SK-MEL-5 (cell line): Measurements from ENCODE around the gene YRDC. TPM values are rescaled to one million over a fixed set of nuclear protein-coding genes. Genes with fewer than 3 reads are reported as not detected.

ENCODE experiments used
- DNase-seq: peaks from one replicate; pipeline ENCODE4 v3.0.0-alpha.2; 2016; ENCODE audit warnings: low read depth, low spot score
- in situ Hi-C: cut with HindIII; loops from 2 replicates; pipeline ENCODE4 v1.10.0; 2016; ENCODE audit warnings: low sequenced_read_pairs, high pct_unique_total_duplicates, low pct_unique_long_range_greater_than_20kb
- total RNA-seq: library from RNA; depleted of rRNA; stranded (reverse); fragments of >200 nt; shearing (Covaris generic); gene quantifications from 2 replicates; pipeline ENCODE4 v1.2.3, GENCODE V29; 2014

The YRDC gene
- total RNA-seq, 1 experiment from 2014 or later, result 55.2 TPM

GRCh38 chr1:37828410-37829074 lies 20.5 kb upstream of the YRDC start:
- DNase-seq, result no peak
- in situ Hi-C loops, result no loop called here

- no peak for DNase-seq
- in situ Hi-C loops, result no loop called here
Observed at GRCh38 chr1:37825506-37825905, 17.5 kb upstream of the YRDC start.

GRCh38 chr1:37824001-37824400 lies 16.0 kb upstream of the YRDC start:
- no peak for DNase-seq
- in situ Hi-C loops, result no loop called here

GRCh38 chr1:37822906-37823815 lies 15.2 kb upstream of the YRDC start:
- DNase-seq, result no peak
- in situ Hi-C loops, result no loop called here

- in situ Hi-C loops, result no loop called here
- DNase-seq, result no peak
Observed at GRCh38 chr1:37821481-37821880, 13.5 kb upstream of the YRDC start.

- in situ Hi-C loops, result no loop called here
- peak; percentile 78 for DNase-seq
Observed at GRCh38 chr1:37817481-37817880, 9.5 kb upstream of the YRDC start.

GRCh38 chr1:37814252-37814651 lies 6.2 kb upstream of the YRDC start:
- no peak for DNase-seq
- in situ Hi-C loops, result no loop called here

GRCh38 chr1:37813529-37814145 lies 5.6 kb upstream of the YRDC start:
- peak; percentile 36 for DNase-seq
- in situ Hi-C loops, result no loop called here

- in situ Hi-C loops, result no loop called here
- DNase-seq, result peak; percentile 93
Observed at GRCh38 chr1:37811027-37811655, 3.1 kb upstream of the YRDC start.

GRCh38 chr1:37809942-37810341 lies 1.9 kb upstream of the YRDC start:
- DNase-seq, result no peak
- in situ Hi-C loops, result no loop called here

- peak; percentile 71 for DNase-seq
- in situ Hi-C loops, result no loop called here
Observed at GRCh38 chr1:37808369-37809319, 636 bp upstream of the YRDC start.

- in situ Hi-C loops, result no loop called here
- no peak for DNase-seq
Observed at GRCh38 chr1:37807220-37807554, 821 bp downstream of the YRDC start.

- in situ Hi-C loops, result no loop called here
Observed at GRCh38 chr1:37802439-37802838, 5.6 kb downstream of the YRDC start.

GRCh38 chr1:37797750-37798345 lies 10.2 kb downstream of the YRDC start:
- in situ Hi-C loops, result no loop called here
- DNase-seq, result no peak

More at GRCh38 chr1:37802439-37802838, 5.6 kb downstream of the YRDC start:
- DNase-seq, result no peak

- no peak for DNase-seq
- in situ Hi-C loops, result no loop called here
Observed at GRCh38 chr1:37795340-37796125, 12.5 kb downstream of the YRDC start.
